GM18909 (cell line): Measurements from ENCODE around the gene TNFSF4.
A peak's percentile ranks its signal among the peaks of the same experiment; 100 is the strongest.

Source experiments
- ATAC-seq: cut with Tn5 transposase; IDR thresholded peaks from one replicate; pipeline ENCODE4 v1.9.1; 2021; ENCODE audit warnings: mild to moderate bottlenecking; ENCODE audit not compliant: unreplicated experiment, poor library complexity

Gene TNFSF4

DNA sequence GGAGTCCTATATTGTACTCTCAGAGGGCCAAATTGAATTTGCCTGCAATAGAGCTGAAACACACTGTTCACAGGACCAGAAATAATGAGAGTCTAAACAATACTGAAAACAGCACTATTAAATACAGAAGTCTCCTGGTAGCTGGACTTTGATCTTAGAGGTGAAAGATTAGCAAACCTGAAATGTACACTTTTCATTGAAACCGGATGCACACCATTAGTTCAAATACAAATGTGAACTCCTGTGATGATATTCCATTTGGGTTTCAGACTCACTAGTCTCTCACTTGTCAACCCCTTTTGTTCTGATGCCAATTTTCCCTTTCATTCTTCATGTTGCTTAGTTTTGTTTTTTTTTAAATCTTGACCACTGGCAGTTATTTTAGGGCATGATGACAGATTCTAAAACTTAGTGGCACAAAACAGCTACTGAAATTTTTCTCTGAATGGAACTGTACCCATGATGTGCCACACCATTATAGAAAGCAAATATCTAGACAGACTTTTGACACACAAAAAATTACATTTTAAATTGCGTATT, 5.9 kb upstream of the TNFSF4 start:
- ATAC-seq: peak; percentile 91

DNA sequence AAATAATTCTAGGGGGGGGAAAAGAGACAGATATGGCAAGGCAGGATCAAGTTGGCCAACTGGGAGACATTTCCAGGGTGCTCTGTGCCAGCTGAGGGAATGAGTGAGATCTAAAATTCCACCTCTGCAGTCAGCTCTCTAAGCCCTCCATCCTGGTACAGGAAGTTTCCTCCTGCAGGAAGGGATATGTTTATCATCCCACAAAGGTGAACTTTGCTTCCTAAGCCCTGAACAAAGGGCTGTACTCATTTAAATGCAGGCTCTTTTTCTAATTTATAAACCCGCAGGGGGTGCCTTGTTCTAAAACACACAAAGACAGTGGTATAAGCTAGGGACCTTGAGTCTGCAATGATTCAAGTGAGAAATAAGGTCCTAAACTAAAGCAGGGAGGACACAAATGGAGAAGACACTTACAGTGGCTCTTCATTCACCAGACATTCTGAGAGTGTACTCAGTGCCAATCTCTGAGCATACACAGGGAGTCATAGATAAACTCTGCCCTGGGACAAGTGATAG, 3.6 kb upstream of the TNFSF4 start:
- no peak for ATAC-seq

DNA sequence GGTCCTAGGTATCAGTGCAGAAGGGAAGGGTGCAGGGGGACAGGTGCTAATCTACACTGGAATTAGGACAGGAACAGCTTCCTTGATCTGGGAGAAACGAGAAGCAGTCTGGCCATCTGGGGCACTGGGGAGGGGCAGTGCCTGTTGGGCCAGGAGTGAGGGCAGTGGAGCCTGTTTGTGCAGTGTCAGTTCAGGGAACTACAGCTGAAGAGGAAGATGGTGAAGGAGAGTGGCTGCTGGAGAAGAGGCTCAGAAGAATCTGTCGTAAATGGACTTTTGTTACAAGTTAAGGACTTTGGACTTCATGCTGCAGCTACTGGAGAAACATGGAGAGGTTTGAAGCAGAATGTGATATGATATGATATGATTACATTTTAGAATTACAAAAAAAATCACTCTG, 3.2 kb upstream of the TNFSF4 start:
- no peak for ATAC-seq

DNA sequence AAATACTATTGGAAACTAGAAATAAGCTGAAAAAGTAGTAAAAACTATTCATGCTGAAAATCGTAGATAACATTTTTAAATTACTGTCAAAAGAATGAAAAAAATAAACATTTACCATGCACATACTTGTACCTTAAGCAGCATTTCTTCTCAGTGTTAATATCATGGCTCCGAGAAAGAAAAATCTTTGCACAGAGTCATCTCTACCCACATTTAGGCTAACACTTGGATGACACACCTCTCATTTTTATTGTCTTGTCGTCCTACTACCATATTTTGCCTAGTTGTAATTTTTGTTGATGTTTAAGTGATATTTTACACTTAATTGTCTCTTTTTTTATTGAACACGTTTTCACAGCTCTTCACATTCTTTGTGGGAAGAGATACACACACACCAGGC, 1.7 kb upstream of the TNFSF4 start:
- ATAC-seq: no peak

DNA sequence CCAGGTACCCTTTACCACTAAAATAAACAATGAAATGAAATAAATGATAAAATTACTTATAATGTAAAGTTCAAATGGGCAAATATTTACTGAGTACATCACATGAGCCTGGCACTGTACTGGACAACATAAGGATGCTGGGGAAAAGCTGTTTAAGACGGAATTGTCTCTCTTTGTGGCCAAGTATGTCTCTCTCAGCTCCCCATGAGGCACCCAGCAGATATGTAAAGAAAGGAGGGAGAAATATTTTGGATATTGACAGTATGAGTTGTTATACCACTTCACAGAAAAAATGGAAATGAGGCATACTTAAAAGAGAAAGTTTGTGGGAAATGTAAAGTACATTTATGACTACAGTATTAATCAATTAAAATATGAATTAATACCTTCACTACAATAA, 1.0 kb upstream of the TNFSF4 start:
- ATAC-seq: no peak

DNA sequence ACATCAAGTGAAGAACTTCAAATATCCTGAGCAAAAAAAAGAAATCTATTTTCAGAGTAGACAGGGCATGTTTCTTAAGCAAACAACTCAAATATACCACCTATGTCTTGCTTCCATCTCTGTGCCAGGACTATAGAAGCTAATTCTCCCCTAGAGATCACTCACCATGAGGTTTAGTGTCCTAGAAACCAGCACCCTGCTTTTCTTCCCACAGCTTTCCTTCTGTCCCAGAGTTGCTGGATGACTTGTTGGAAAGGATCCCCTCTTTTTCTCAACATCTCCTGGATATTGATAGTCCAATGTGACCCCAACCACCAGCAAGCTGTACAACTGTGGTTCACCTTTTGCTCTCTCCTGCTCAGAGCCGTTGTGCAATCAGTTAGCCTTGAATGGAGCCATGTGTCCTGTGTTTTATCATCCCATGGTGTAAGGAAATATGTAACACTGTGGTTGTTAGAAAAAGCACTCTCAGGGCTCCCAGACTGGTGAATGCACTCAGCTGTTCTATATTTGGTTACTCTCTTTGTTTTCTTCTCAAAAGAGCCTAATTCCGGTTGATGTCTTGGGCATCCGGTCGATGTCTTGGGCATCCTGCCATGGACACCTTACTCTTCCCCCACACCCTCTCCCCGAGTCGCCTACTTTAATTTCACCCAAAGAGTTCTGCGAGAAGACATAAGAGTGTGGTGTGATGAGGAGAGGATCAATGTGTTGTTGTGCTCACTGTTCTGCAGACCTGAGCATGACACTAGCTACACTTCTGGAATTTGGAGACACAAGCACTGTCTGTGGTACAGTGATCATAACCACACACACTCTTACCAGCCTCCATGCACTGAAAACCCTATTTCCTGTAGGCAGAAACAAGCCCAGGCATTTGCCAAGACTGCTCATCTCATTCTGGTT, 1.7 kb downstream of the TNFSF4 start:
- ATAC-seq: peak; percentile 66

DNA sequence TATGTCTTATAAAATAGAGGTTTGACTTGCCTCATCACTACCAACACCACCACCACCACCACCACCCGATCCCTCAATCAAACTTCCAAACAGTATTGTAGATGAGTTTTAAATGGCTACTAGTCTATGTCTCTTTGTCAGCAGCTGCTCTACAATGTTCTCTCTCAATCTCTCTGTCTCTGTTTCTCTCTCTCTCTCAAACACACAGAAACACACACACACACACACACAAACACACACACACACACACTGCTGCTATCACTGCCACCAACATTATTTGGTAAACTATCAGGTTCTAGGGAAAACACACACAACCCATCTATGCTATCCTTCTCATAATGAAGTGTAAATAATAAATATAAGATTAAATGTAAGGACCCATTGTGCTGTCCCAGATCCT, 2.4 kb downstream of the TNFSF4 start:
- no peak for ATAC-seq

DNA sequence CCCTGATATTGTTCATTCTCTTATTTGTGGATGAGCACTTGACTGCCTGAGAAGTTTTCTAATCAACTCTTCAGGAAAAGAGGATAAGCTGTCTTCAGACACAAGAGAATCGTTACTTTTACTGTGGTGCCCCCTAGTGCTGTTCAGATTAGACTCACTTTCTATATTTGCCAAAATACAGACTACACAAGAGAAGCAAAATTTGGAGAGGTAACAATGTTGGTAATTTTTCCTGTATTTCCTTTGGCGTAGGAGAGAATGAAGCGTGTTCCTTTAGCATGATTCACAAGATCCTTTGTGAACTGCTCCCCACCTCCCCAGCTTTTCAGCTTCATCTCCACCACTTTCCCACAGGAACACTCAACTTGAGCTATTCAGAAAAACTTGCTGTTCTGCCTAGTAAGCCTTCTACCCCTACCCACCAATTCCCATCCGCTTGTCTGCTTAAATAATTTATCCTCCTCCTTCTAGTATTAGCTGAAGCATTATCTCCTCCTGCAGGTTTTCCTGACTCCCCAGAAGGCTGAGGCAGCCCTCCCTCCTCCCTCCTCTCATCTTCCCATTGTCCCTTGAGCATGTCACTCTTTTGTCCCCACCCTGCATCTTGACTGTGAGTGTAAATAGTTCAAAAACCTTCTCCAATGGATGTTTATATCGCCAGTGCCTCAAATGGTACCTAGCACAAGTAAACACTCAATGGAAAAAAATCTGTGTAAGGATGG, 4.5 kb downstream of the TNFSF4 start:
- no peak for ATAC-seq

DNA sequence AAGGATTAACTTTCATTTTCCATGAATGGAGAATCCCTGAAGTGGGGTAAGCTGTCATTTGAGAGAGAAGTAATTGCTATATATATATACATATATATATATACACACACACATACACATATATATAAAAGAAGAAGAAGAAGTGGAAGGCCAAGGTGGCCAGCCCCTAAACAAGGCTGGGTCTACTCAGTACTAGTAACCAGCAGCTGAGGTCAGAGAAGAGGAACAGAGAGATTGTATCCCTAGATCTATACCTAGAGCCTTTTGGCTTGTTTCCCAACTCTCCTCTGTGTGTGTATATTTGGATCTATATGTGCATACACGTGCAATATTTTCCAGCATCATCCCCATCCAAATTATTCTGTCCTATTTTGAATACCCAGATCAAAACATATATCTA, 5.2 kb downstream of the TNFSF4 start:
- ATAC-seq: no peak

DNA sequence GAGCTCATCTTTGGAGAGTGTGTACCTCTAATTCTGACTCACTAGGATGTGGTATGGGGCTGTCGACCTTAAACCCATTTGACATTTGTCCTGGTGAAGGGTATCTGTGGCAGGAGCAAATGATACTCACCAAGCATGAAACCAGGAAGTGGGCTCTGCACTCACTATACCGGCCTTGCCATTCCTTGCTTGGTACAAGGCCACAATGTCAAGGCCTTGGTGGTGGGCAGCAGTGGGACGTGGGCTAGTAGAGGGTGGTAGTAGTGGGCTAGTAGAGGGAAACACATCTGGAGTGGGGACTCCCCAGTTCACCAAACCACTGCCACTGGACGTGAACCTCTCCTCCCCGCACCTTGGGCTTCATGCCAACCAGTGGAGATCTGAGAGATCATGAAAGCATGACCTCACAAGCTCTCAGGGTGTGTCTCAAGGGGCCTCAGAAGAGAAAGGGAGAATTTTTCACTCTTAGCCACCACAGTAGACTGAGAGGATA, 11.5 kb downstream of the TNFSF4 start:
- peak; percentile 93 for ATAC-seq

DNA sequence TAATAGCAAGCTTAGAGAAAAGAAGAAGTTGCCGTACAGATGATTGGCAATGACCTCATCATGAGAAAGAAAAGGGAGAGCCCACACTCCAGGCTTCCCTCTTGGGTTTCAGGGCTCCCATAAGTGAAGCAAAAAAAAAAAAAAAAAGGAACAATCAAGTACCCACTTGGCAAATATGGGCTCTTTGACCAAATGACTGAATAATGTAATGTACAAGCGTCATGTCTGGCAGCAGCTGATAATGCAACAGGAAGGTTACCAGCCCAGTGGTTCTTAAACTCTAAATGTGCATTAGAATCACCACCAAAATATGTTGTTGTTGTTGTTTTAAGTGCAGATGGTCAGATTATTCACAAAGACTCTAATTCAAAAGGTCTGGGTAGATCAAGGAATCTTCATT, 13.5 kb downstream of the TNFSF4 start:
- ATAC-seq: no peak

DNA sequence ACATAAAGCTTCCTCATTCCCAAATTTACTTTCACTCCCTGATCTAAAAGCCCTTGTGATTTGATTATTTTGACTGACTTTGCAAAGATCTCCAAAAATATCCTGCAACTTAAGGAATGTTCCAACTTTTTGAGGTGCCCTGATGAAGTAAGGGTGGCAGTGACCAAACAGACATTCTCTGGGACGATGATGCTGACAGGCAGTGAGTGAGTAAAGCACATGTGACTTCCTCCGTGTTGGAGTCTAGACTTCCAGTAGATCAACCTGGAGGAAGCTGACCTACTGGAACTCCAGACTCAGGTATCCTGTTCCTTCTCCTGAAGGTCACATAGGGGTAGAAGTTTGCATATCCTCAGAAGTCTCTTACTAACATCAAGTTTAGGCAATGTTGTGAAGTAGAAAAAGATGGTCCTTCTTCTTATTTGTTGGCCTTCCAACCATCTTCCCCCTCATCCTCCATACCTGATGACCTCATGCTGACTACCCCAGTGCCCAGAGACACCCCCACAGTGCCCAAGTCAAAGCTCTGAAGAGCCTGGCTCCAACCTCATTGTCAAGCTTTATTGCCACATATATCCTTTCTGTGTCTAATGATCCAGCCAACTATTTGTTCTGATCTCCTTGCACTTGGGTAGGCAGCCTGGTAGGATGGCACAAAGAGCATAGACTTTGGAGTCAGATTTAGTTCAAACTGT, 16.0 kb downstream of the TNFSF4 start:
- ATAC-seq: no peak

DNA sequence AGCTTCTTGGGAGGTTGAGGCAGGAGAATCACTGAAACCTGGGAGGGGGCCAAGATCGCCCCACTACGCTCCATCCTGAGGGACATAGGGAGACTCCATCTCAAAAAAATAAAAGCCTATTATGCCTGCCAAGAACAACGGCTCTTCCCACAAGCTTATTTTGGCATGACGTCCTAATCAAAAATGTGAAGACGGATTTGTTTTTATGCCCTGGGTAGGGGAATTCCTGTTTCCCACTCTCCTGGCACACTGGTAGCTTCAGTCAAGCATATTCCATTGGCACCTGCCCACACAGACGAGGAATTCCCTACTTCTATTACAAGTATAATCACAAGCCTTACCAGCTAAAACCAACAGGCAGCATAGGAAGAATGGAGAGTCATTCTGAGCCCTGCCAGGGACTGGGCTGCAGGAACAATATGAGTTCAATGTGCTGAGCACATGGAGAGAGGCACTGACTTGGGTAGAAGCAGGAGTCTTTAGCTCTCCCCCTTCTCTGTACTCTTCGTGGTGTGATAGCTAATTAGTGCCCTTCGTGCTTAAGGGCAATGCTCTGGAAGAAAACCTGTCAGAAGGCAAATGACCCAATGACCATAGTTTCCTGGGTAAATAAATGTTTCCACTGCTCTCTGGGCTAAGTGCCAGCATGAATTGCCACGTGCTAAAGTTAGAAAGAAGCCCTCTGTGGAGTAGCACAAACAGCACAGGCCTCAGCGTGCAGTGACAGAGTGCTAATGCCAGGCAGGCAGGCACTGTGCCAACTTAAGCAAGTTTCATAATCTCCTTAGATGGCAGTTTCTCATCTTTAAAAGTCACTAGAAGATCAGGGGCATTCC, 16.8 kb downstream of the TNFSF4 start:
- no peak for ATAC-seq

DNA sequence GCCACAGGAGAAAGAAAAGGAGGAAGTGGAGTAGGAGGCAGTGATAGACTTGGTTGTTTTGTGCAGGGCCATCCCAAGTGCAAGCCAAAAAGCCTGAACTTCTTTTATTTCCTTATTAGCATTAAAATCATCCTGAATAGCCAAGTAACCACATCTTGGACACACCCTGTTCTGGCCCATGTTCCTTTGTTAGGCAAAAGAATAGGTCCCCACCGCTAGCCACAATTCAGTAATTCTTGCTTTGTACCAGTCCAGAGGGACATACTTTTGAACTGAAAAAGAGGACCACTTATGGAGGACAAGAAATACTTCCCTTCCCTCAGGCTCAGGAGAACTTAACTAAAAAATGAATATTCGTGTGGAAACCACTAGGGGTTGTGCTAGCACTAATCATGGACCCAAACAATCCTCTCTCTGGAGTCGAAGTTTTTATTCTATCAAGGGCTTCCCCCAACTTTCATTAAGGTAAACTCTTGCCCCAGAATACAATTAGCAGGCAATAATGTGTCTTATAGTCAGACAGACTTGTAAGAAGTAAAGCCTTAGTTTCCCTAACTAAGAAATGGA, 19.4 kb downstream of the TNFSF4 start:
- no peak for ATAC-seq

DNA sequence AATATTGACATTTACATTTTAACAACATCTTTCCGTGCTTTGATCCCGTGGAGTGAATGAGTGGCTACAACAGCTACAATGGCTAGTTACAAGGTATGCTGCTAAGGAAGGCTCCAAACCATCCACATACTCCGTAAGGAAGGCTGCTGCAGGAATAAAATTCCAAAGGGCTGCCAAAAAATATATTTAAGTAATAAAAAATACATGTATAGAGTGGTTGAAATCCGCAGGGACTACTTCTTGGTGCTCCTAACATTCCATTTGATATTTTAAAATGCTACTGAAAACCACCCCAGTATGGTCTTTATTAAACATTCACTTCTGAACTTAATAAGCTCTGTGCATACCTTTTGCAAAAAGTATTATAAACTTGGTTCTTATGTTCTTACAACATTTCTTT, 25.3 kb downstream of the TNFSF4 start:
- no peak for ATAC-seq

DNA sequence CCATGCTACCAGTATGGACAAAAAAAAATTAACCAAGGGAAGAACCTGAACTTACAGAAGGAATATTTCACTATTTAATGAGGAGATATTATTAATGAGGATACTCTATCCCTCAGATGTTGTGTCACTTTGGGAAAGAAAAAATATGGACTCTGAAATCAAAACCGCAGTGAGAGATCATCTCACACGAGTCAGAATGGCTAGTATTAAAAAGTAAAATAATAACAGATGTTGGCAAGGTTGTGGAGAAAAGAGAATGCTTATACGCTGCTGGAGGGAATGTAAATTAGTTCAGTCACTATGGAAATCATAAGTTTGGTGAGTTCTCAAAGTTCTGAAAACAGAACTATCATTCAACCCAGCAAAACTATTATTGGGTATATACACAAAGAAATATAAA, 30.9 kb downstream of the TNFSF4 start:
- ATAC-seq: no peak

DNA sequence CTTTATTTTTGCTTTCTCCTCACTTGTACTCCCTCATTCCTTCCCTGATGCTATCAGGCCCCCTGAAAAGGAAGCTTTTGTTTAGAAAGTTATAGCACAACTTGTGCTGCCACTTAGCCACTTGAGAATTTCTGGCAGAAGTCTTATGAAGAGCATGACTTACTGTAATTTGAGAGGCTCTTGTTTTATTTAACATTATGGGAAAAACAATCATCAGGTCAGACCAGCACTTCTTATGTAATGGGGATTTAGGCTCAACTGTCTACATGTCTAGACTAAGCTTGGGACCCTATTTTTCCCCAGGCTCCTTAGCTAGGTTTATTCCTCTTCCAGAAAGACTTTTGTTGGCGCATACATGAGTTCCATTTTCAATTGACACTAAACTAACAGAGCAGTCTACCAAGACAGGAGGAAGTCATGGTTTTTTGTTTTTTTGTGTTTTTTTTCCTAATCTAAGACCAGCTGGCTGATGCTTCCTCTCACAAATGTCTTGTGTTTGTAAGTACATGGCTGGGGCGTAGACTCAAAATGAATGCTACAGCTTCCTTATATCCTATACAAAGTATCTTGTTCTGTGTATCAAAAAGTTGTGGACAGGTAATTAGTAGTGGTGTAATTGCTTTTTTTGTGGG, 31.5 kb downstream of the TNFSF4 start:
- ATAC-seq: no peak

DNA sequence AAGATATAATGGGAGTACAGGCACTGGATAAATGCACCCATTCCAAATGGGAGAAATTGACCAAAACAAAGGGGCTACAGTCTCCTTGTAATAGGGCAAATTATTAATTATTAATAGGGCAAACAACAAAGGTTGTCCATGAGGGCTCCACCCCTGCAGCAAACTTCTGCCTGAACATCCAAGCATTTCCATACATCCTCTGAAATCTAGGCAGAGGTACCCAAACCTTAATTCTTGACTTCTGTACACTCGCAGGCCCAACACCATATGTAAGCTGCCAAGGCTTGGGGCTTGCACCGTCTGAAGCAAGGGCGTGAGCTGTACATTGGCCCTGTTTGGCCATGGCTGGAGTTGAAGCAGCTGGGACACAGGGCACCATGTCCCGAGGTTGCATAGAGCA, 33.7 kb downstream of the TNFSF4 start:
- no peak for ATAC-seq

DNA sequence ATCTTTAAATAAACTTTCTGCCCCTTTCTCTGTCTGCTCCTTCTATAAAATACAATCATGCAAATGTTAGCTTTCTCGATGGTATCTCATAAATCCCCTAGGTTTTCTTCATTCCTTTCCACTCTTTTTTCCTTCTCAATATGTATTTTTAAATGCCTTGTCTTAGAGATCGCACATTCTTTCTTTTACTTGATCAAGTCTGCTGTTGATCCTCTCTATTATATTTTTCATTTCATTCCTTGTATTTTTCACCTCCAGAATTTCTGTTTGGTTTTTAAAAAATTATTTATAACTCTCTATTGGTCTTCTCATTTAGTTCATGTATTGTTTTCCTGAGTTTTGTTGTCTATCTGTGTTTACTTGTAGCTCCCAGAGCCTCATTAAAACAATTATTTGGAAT, 36.0 kb downstream of the TNFSF4 start:
- no peak for ATAC-seq
